HG03045 (cell line): ENCODE results near the gene SEMA4B.

ENCODE experiments used
- ATAC-seq: cut with Tn5 transposase; IDR thresholded peaks from one replicate; pipeline ENCODE4 v1.9.1; 2021; ENCODE audit warnings: mild to moderate bottlenecking, moderate library complexity; ENCODE audit not compliant: unreplicated experiment

Gene SEMA4B

DNA sequence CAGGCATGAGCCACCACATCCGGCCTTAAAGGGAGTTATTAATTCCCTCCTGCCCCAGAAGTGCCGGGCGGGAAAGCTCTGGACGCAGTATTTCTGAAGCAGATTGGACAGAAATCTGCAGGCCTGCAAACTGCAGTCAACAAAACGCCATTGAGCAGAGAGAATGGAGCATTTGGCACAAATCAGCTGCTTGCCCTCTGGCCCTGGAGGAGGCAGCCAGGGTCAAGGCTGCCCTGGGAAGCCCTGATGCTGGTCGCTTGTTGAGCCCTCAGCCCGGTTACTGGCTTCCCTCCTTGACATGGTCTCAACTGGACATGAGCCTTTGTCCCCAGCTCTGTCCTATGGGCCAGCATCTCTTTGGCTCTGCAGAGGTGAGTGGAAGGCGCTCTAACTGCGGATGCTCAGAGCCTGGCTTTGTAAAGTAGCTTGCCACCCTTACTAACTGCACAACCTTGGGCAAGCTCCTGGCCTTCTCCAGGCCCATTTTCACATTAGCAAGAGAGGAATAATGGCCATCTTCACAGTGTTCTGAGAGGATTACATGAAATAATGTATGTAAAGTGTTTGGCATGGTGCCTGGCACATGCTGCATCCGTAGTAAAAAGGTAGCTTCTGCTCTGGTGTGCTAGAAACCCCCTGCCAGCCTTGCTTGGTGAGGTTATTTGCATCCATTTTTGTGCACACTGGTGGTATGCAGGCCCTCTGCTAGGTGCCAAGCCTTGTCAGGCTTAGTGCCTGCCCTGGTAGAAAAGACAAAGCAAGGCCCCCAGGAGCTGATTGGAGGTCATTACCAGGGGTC, 4.1 kb downstream of the SEMA4B start:
- no peak for ATAC-seq

DNA sequence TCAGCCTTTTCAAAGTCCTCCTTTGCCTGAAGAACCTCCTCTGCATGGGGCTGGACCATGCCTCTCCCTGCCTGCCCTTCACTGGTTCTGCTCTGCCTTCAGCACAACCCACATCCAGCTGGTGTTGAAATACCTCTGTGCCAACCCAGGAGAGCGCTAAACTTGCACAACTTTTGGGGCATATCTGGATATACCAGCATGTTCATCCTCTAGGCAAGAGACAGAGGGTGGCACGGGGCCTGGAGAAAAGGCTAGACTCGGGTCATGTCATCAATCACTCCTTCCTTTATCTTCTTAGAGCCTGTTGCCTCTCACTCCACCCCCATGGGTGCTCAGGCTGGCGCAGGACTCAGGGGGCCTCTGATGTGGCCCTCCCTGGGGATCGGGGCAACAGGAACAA, 4.8 kb downstream of the SEMA4B start:
- ATAC-seq = no peak

DNA sequence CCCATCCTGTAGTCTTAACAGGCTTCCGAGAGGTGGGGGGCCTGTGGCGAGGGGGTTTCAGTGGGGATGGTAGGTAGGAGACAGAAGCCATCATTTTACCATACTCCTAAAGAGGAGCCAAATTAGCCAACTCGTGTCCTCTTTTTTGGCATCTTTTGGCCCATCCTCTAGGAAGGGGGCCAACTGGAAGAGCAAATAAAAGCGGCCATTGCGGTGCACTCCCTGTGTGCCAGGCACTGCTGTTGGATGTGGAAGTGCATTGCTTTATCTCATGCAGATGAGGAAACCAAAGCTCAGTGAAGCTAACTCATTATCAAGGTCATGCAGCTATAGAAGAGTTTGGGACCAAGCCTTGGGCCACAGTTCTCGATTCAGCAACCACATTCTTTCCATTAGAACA, 6.1 kb downstream of the SEMA4B start:
- no peak for ATAC-seq

DNA sequence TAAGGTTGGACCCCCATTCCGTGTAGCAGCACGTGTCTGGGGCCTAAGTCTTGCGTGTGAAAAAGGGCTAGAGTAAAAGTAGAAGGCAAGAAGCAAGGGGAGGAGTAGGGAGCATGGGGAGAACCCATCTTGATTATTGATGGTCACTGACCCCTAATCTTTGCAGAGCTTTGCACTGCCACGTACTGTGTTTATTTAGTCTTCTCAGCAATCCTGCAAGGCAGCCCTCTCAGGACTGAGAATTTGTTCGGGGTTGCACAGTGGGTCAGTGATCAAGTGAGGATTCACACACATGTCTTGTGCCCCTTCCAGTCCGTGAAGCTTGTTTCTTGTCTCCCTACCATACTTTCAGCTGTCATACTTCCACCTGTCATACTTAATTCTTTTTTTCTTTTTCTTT, 7.2 kb downstream of the SEMA4B start:
- ATAC-seq = no peak

DNA sequence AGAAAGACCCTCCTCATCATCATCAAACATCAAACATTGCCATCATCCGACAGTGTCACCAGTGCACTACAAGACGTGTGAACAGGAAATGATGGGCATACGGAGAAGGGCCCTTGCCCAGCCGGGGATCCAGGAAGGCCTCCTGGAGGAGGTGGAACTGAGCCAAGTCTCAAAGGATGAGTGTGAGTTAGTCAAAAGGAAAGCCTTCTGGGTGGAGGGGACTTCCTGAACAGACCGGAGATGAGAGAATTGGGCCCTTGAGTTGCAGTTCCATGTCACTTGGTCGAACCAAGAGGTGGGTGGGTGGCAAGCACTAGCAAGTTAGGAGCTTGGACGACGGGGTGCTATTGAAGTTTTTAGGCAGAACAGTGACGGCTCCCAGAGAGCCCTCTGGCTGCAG, 8.5 kb downstream of the SEMA4B start:
- peak; percentile 54 for ATAC-seq

DNA sequence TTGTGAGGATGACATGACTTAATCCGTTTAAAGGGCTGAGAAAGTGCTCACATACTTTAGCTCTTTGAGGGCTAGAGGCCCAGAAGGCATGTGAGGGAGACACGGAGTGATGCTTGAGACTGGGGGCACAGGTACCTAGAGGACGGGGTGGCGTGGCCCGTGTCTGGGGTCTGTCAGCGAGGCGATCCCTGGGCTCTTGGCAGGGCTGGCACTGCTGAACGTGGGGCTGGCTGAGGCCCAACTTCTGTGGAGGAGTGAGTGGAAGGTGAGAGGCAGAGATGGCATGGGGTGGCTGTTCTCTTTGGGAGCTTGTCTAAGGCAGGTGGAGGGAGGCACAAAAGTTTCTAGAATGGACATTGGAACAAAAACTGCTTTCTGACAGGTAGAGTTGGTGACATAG, 9.5 kb downstream of the SEMA4B start:
- ATAC-seq = no peak

DNA sequence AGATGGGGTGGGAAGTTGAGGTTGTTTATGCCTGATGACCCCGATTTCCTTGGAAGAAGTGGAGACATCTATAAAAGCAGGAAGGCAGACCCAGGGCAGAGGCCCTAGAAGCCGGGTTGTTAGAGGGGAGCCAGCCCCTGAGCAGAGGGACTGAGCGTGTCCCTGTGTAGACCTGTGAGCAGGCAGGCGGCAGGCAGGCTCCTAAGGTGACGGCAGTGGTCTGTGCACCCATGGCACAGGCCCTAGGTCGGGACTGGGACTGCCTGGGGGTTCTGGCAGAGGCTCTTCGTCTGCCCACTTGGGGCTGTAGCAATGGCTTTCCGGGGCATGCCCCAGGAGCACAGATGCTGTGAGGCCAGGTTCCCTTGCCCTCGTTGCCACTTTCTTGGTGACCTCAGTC, 9.9 kb downstream of the SEMA4B start:
- no peak for ATAC-seq

DNA sequence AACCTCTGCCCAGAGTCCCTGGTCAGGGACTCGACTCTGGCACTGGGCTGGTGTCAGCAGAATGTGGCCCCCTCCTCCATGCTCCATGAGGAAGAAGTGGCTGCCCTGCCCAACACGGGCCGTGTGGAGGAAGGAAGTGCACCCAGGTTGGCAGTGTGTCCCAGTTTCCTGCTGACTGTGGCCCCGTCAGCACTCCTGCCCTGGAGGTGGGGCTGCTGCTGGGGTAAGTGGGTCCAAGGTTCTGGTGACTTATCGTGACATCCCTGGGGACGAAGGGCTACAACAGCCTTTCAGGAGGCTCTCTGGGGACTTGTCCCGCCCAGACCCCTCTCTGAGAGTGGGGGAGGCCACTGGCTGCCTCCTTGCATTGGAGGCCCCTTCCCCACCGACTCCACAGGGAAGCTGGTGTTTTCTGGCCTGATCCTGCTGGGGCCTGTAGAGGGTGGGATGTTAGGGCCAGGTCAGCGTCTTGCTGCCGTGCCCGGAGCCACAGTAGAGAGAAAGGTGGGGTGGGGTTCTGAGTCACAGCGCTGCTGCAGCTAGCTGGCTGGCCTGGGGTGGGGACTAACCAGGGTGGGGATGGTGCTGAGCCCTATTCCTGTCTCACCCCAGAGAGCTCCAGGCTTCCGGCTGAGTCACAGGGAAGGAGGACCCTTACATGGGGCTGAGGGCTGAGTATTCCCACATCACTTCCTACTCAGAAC, 10.5 kb downstream of the SEMA4B start:
- no peak for ATAC-seq

DNA sequence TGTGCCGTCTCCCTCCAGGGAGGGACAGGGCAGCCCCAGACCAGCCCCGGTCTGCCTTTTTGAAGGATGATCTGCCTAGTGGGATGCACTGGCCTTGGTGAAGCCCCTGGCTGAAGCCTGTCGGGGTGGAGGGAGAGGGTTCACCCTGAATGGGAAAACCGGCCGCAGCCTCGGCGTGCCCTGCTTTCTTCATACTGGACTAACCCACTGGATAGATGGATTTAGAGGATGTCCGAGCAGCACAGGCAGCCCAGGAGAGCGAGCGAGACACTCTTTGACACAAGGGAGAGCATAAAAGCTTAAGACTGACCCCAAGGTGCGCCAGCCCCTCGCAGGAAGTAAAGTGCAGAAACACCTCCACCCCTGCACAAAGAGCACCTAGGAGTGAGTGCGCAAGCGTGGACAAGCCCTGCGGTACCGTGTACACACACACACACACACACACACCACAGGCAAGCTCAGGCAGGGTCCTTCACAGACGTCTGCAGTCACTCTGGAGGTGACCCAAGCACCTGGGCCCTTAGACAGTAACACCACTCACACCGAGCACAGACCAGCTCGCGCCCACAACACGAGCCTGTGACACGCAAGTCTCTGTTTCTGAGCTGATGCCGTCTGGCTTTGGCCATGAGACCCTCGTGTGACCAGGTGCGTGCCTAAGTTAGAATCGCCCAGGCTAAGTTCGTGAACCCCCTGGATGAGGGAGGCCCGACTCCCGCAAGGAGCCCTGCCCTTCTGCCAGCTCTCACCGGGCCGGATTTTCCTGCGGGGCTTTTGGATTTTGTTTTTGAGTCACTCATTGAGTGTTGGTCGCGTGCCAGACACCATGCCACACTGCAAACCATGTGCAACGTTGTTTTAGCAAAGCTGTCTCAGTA, 11.3 kb downstream of the SEMA4B start:
- ATAC-seq = no peak

DNA sequence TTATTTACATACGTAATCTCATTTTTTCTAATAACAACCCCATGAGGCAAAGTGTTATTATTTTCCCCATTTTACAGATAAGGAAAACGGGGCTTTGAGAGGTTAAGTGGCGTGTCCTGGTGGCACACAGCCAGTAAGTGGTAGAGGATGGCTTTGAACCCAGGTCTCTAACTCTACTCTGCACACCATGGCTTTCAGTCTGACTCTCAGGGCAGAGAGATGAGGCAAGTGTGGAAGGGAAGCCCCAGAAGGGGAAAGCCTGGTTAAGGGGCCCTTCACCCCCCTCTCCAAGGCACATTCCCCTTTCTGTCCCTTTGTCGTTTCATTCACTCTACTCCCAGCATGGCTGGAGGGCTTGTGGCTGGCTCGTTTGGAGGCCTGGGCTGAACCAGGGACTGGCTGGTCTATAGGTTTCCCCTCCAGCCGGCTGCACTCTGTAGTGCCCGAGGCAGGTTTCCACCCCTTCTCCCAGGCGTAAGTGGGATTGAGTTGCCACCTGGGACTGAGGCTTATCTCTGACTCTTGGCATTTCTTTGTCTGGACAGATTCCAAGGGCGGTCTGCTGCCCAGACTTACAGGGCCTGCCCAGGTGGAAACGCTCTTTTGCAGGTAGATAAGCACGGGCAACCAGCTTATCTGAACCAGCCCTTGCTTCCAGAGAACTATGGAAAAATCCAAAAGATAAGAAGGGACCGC, 12.1 kb downstream of the SEMA4B start:
- no peak for ATAC-seq

DNA sequence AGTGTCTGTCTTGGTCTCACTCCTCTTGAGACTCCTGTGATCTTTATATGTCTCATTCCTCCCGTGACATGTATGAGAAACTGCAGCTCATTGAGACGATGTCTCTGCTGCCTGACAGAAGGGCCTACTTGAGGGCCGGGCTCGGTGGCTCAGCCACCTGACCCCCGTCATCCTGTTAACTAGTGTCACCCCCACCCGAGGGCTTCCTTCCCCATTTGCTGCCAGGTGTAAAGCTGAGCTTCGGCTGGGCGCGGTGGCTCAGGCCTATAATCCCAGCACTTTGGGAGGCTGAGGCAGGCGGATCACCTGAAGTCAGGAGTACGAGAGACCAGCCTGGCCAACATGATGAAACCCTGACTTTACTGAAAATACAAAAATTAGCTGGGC, 12.7 kb downstream of the SEMA4B start:
- no peak for ATAC-seq

DNA sequence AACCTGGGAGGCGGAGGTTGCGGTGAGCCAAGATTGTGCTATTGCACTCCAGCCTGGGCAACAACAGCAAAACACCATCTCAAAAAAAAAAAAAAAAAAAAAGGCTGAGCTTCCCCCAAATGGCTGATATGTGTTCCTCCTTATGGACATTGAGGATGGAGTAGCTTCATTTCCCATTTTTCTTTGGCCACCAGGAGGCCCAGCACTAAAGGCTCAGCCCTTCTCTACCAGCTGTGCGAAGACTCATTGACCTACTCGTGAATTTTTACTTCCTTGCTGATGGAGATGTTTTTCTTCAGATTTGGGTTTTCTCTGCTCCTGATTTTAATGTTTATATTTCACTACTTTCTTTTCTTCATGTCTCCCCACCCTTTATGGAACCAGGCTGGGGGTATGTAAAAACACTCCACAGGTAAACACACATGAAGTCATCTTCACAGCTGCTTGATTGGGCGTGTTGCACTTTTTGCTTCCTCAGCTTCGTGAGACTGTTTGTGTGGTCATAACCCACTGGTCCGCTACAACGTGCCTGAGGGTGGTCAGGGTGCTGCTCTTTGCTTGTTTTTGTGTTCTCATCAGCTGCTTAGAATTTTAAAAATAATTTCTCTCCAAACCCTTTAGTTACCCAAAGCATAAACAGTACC, 13.5 kb downstream of the SEMA4B start:
- no peak for ATAC-seq

DNA sequence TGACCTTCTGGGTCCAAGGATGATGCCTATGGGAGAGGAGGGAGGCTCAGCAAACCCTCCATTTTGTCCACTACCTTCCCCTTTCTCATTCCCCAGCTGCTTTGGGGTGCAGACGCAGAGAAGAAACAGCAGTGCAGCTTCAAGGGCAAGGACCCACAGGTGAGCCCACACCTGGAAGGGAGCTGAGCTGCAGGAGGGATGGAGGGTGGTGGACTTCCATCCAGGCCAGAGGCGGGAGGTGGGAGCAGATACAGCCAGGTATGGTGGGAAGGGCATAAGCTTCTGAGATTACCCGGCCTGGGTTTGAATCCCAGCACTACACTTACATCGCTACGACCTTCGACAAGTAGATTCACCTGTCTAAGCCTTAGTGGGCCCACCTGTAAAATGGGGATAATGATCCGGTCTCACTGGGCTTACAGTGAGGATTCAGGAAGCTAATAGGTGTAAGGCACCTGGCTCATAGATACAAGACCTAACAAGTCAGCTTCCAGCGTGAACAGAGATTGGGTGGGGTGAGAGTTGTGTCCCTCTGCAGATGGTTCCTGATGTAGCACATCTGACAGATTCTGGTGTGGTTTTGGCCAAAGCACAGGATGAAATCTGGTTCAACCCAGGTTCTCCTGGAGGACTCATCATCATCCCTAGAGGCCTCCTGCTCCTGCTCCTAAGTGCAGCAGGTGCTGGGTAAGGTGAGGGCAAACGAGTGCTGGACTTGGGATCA, 16.7 kb downstream of the SEMA4B start:
- no peak for ATAC-seq

DNA sequence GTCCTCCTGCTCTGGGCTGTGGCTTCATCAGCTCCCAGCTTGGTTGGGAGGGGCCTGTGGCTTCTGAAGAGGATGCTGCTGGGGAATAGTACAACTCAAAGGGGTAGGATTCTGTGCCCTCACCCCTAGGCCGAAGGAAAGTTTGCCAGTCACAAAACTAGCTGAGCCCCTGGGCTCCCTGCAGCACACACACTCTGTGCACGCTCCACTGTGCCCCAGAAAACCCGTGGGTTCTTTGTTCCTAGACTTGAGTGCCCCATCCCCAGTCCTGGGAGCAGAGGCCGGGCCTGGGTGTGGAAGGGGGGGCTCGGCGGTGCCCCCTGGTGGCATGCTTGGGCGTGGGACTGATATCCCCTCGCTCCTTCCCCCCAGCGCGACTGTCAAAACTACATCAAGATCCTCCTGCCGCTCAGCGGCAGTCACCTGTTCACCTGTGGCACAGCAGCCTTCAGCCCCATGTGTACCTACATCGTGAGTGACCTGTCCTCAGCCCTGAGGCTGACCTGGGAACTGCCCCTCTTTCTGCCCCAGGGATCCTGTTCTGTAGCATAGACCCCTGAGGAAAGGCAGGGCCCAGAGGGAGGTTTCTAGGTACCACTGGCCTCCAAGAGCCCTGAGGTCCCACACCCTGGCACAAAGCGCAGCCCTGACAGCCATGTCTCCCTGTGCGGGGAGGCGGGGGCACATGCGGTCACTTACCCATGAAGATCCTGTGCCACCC, 18.5 kb downstream of the SEMA4B start:
- ATAC-seq = no peak

DNA sequence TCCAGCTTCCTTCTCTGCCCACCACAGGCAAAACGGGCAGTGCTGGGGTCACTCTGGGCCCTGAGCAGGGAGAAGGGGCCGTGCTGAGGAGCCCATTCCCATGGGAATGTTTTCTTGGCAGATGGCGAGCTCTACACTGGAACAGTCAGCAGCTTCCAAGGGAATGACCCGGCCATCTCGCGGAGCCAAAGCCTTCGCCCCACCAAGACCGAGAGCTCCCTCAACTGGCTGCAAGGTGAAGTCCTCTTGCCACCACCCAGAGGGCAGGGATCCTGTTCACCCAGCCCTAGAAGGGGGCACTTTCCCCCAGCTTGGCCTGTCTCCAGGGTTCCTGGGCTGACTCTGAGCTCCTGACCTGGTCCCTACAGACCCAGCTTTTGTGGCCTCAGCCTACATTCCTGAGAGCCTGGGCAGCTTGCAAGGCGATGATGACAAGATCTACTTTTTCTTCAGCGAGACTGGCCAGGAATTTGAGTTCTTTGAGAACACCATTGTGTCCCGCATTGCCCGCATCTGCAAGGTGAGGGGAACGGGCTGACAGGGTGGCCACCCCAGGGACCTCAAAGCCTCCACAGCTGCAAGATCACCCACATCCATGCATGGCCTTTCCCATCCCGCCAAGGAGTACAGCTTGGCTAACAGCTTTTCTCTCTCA, 20.2 kb downstream of the SEMA4B start:
- no peak for ATAC-seq

DNA sequence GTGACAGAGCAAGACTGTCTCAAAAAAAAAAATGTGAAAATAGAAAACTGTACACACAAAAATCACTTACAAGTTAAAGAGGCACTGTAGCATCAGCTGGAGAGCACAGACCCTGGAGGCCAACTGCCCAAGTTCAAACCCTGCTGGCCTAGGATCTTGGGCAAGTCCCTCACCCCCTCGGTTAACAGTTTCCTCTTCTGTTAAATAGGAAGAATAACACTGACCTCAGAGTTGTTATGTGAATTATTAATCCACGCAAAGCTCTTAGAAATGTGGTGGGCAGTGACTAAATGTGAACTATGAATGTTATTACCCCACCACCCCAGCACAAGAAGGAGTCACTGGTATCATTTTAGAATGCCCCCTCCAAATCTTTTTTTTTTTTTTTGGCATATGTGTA, 21.4 kb downstream of the SEMA4B start:
- no peak for ATAC-seq

DNA sequence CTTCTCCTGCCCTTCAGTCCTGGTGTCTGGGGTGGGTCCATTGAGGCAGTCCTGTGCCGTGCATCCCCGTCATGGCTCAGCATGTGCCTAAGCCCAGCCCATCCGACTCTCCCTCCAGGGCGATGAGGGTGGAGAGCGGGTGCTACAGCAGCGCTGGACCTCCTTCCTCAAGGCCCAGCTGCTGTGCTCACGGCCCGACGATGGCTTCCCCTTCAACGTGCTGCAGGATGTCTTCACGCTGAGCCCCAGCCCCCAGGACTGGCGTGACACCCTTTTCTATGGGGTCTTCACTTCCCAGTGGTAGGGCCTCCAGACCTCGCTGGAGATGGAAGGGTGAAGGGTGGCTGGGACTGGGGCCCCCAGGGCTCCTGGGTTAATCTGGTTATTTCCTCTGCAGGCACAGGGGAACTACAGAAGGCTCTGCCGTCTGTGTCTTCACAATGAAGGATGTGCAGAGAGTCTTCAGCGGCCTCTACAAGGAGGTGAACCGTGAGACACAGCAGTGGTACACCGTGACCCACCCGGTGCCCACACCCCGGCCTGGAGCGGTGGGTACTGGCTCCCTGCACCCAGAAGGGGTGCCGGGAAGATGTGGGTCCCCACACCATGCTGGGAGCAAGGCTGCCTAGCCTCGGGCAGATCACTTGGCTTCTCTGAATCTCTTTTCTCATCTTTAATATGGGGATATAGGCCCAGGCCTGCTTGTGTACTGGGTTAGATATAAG, 22.5 kb downstream of the SEMA4B start:
- no peak for ATAC-seq

DNA sequence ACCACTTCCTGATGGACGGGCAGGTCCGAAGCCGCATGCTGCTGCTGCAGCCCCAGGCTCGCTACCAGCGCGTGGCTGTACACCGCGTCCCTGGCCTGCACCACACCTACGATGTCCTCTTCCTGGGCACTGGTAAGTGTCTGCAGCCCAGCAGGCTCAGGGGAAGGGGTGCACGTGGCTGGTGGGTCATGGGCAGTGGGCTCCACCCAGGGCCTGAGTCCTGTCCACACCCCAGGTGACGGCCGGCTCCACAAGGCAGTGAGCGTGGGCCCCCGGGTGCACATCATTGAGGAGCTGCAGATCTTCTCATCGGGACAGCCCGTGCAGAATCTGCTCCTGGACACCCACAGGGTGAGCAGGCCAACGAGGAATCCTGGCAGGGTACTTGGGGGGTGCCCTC, 23.9 kb downstream of the SEMA4B start:
- no peak for ATAC-seq
